Mammary epithelial cell (primary cell): ENCODE data around the gene TRIM45.

ENCODE experiments used
- CTCF ChIP-seq, 2 donors: IDR thresholded peaks in 1 of 2; conservative IDR thresholded peaks in 1 of 2; 2 replicates each; pipeline ENCODE4 v1.5.1; 2011 to 2012; ENCODE audit warnings: inconsistent platforms in 2 of 2, low read length in 2 of 2, mild to moderate bottlenecking in 2 of 2, control low read depth in 1 of 2, low read depth in 1 of 2; ENCODE audit not compliant: insufficient read depth in 1 of 2; ENCODE audit errors: extremely low read depth in 1 of 2
- EZH2 ChIP-seq: IDR thresholded peaks from 2 replicates; pipeline ENCODE4 v1.6.1; 2012; ENCODE audit warnings: low read length, inconsistent platforms, borderline replicate concordance

GRCh38 chr1:117079737-117080136 is 41.8 kb downstream of the TRIM45 start:
- TF ChIP-seq CTCF (conservative IDR thresholded peaks at IDR 0.05 in 1 of 2, IDR thresholded peaks at IDR 0.05 in 1 of 2; ENCODE audit: extremely low read depth in 1 of 2, insufficient read depth in 1 of 2, low read depth in 1 of 2, low read length in 2 of 2) (no peak), EZH2 (no peak)
